GM21526 (cell line): ENCODE data around the gene HTR1B.

Source experiments
- ATAC-seq: cut with Tn5 transposase; IDR thresholded peaks from one replicate; pipeline ENCODE4 v1.9.1; 2021; ENCODE audit warnings: moderate library complexity; ENCODE audit not compliant: unreplicated experiment, low FRiP score

HTR1B gene, protein sequence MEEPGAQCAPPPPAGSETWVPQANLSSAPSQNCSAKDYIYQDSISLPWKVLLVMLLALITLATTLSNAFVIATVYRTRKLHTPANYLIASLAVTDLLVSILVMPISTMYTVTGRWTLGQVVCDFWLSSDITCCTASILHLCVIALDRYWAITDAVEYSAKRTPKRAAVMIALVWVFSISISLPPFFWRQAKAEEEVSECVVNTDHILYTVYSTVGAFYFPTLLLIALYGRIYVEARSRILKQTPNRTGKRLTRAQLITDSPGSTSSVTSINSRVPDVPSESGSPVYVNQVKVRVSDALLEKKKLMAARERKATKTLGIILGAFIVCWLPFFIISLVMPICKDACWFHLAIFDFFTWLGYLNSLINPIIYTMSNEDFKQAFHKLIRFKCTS

DNA sequence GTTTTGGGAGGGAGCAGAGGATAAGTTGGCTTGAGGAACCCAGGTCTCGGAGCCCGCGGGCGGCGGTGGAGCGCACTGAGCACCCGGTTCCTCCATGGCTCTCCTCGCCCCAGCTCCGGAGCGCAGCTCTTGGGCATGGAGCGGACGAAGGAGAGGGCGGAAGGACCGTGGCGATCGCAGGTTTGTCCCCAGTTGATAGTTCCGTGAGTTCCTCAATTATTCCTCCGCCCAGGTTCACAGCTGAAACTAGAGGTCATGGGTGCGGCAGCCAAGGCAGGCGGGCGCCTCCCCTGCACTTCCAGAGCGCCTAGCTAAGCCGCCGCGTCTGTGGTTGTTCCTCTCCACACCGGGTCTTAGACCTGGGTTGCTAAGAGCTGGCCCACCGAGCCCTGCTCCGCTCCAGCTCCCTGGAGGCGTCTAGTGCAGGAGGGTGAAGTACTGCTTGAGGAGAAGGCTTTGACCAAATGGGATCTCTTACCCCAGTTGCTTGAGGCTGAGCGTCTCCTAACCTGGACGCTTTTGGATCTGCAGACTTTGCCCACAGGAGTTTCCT is at the start of gene HTR1B:
HTR1B (minus strand) TSS at position 184 of the 553 bp plus-strand sequence; CDS start at position 96, 88 bp downstream.
- ATAC-seq: no peak

DNA sequence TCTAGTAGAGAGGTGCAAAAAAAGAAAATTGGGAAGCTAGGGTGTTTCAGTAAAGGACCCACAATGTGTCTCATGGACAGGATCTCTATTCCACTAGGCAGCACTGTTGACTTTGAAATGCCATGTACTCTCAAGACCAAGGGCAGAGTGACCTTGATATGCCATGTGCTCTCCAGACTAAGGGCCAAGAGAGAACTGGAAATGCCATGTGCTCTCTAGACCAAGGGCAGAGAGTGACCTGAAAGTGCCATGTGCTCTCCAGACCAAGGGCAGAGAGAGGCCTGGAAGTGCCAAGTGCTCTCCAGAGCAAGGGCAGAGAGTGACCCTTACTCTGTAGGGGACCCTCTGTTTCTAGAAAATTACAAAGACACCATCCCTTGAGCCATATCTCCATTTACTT is 49.3 kb upstream of the HTR1B start:
- ATAC-seq: no peak

DNA sequence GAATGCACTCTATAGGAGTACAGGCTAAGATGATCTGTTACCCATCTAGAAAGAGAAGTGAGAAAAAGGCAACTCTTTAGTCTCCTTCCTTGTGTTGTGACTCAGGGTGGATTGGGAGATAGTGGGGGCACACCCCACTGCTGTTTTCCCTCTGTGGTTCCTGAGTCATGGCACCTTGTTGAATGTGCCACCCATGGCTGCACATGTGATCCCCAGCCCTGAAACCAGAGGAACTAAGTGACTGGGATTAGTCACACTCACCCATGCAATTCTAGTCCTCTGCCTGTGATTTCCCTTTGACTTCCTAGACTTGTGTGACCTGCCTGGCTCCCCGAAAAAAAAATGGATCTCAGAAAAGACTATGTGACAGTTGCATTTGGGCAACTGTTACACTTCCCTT is 48.6 kb upstream of the HTR1B start:
- no peak for ATAC-seq

DNA sequence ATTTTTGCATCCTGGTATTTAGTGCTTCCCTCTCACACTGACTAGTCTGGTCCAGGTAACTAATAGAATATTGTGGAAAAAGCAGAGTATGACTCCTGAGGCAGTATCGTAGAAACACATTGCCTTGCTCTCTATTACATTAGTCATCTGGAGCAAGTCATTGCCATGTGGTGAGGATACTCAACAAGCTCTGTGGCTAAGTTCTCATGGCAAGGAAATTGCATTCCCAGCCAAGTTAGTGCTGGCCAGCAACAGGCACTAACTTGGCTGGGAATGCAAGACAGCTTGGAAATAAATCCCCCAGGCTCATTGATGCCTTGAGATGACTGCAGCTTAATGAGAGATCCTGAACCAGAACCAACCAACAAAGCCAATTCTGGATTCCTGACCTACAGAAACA is 39.7 kb upstream of the HTR1B start:
- ATAC-seq: no peak

DNA sequence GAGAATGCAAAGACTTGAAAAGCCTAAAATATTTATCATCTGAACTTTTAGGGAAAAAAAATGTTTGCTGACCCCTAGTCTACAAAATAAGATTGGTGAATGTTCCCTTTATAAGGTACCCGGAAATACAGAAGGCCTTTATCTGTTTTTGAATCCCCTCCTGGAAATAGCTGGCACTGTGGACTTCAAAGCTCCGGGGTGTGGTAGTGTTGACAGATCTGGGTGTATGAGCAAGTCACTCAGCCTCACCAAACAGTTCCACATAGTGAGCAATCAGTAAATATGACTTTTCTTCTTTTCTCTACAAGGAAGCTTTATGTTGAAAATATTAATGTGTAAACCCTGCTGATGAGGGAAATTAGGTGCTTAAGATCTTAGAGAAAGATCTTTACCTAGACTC is 29.2 kb upstream of the HTR1B start:
- ATAC-seq: no peak

DNA sequence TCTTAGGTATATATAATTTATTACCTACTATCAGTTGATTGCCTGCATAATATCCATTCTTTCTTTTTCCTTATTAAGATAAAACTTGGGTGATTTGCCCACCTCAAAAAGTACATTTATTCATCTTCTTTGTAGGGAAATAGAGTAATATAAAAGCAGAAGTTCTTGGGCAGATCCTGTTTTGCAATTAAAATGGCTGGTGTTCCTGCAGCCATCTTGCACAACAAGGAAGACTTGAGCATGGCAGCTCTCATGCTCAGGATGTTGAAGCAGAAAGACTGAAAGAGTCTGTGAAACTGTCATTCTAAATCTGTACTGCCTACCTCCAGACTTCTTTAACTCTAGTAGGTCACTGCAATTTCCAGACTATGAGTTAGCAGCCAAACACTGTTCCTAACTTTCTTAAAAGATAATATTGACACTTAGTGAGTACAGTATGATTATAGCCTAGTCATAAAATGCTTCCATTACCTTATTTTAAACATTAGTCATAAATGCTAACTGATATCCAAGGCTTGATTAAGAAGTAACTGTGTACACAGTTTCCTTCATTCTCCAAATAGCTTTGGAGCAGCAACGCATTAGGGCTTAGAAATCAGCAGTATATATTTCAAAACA is 24.6 kb upstream of the HTR1B start:
- no peak for ATAC-seq

DNA sequence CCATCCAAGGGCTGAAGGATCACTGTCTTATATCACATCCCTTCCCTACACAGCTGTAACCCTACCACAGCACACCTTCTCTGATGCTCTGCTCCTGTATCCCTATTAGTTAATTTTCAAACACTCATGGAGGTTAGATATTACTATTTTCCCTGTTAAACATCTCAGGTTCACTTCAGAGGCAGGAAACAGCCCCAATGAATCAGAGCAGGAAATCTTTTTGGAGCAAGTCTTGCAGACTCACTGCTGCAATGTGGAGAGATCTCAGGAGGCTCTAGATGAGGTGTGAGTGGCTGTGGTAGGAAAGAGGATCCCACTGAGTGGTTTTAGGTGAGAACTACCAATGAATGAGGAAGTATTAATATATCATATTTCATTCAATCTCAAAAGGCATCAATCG is 19.7 kb upstream of the HTR1B start:
- ATAC-seq: no peak

DNA sequence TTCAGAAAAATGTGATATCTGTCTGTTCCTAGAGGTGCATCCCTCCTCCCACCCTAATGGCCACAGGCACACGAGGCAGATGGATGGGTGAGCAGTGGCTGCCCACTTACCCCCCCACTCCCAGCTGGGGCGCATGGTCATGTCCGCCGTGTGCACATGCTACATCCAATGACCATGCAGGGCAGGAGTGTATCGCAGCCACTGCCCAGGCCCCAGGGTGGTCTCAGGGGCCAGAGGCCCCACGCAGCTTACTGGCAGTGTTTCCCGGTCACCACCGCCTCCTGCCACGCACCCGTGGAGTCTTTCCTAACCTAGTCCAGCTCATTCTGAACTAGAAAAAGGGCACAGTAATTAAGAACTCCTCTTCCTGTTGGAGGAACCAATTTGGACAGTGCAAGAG is 11.7 kb upstream of the HTR1B start:
- no peak for ATAC-seq

DNA sequence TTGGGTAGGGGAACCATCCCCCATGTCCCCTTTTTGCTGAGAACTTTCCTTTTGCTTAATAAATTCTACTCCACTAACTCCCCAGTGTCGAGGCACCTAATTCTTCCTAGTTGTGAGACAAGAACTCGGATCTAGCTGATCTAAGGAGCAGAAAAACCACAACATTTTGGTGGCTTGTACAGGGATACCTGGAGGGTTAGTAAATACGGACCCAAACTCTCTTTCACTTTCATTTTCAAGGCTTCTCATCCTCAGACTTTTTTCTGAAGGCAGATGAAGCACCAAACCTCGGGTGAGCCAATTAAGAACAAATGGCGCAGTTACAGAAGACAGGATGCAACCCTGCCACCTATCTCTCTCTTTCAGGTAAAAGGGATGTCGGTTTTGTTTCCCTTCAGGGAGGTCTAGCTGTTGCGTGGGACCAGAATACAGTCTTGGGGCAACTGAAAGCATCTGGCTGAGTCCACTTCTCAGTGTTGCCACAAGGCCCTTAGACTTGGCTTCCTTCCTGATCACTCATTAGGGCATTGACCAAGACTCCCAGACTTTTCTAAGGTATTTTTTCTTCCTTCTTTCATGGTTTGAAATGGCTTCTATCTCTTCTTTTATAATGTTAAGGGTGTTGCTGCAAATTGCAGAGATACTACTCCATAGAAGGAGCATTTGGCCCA is 11.1 kb upstream of the HTR1B start:
- no peak for ATAC-seq

DNA sequence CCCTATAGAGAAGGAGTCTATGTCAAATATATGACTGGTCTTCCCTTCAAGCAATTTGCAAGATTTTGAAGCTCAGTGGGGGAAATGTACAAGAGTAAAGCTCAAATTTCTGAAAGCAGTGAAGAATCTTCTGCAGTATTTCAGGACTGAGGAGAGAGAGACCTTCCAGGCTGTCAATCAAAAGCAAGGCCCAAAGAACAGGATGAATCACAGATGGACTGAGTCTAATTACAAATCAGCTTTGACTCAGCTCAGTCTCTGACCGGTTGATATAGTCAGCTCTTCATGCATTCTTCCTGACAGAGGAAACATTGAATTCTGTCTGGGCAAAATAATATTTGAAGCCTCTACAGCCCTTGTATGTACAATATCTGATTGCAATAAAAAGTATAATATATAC is 7.7 kb upstream of the HTR1B start:
- no peak for ATAC-seq

DNA sequence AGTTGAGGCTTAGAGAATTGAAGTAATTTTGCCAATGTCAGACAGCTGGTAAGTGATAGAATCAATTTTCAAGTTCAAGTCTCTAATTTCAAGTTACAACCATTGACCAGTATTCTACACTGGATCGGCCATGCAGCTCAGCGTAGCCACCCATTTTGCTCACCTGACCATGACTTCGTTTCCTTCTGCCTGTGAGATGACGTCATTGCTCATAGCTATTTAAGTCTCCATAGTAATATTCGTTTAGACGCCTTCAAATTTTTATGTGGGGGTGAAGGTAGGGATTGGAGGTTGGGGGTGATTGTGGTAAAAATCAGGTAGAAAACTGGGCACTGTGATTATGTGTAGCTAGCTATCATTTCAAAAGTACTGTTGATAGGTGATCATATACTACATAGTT is 5.6 kb upstream of the HTR1B start:
- no peak for ATAC-seq

DNA sequence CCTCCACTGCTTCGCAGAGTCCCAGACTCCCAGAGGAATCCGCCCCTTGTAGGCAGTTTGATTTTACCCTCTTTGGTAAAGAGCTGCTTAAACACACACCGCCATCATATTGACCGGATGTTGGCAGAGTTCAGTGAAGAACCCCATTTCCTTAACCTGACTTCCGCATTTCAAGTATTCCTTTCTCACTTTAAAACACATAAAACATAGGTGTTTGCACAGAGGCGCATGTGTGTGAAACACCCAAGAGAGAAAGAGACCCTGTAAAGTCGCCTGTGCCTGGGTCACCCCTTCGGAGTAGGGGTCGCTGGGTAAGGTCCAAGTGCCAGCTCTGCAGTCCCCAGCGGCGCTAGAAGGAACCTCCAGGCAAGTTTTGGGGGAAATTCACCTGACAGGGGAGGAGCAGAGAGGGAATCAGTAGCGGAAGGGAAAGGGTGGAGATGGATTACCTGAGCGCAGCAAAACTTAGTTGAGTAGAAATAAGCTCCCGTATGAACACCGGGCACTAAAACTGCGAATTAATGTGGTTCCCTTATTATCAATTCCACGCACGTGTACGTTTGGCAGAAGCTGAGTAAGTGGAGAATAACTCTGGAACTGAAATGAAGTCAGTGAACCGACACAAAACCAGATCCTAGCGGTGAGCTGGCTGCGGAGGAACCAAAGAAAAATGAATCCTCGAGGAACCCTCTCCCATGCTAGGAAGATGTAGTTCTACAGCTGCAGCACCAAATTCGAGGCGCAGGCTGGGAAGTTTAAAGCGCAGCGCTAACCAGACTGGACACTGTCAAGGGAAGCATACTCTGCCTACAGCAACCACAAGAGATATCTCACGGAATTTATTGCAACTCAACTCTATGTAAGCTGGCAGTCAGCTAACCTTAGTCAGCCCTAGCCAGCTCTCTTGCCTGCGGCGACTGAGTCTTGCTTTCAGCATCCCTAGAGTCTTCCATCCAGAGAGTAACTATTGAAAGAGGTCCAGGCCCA is 3.5 kb upstream of the HTR1B start:
- peak; percentile 75 for ATAC-seq

DNA sequence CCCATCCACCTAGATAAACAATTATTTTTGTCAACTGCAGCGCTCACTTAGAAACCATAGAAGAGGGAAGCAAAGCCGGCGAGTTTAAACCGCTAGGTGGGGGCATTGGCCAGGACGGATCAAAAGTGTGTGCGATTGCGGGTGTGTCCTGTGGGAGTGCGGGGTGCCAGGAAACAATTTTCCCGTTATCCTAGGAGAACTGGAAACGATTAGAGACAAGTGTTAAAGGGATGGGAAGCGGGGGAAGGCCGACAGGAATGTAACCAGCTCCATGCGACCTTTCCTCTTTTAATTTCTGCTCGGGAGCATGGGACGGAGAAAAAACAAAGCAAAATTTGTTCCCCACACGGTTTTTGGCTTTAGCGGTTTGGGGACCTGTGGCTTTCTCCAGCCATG is 2.8 kb upstream of the HTR1B start:
- ATAC-seq: peak; percentile 87

DNA sequence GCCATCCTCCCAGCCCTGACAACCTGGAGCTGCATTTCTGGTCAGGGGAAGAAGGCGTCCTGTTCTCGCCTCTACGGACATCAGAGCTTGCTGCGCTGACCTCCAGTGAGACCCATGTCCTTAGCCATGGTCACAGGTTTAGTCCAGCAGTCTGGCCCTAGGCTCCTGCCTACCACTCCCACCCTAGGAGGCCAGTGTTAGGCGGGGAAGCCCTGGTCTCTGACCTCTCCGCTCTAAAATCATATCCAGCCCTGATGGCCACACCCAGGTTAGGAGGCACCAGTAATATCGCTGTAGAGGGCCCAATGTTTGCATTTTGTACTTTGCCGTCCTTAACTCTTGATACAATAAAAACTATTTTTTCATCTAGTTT is 1.2 kb upstream of the HTR1B start:
- no peak for ATAC-seq

DNA sequence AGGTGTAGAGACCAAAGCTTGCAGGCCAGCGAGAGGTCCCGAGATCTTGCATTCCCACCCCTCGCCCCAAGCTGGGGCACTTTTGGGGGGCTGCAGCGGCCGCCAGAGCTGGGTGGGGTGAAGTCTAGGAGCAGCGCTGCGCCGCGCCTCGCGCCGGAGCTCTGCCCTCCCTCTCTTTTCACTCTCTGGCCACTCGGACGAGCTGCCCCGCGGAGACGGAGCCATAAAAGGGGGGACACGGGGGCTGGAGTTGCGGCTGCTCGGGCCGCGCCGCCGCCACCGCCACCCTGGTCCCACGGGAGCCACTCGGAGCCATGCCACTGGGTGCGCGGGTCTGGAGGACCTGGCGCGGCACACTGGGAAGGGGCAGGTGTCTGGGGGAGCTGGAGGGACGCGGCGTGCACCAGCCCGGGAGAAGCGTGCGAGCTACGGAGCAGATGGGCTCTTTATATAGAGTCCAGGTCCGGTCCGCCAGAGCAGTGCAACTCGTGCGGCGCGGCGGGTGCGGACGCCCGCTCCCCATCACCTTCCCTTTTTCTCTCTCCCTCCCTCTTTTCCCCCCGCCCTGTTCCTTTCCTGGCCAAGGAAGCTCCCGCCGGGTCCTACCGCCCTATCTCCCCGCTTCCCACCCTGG is 687 bp upstream of the HTR1B start:
- ATAC-seq: no peak

DNA sequence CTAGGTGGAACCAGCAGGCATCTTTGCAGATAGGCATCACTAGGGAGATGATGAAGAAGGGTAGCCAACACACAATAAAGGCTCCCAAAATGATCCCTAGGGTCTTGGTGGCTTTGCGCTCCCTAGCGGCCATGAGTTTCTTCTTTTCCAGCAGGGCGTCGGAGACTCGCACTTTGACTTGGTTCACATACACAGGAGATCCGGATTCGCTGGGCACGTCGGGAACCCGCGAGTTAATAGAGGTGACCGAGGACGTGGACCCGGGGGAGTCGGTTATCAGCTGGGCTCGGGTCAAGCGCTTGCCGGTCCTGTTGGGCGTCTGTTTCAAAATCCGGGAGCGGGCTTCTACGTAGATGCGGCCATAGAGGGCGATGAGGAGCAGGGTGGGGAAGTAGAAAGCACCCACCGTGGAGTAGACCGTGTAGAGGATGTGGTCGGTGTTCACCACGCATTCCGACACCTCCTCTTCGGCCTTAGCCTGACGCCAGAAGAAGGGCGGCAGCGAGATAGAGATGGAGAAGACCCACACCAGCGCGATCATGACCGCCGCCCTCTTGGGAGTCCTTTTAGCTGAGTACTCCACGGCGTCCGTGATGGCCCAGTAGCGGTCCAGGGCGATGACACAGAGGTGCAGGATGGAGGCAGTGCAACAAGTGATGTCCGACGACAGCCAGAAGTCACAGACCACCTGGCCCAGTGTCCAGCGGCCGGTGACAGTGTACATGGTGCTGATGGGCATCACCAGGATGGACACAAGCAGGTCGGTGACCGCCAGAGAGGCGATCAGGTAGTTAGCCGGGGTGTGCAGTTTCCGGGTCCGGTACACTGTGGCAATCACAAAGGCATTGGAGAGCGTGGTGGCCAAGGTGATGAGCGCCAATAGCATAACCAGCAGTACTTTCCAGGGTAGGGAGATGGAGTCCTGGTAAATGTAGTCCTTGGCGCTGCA is 658 bp downstream of the HTR1B start:
- no peak for ATAC-seq

DNA sequence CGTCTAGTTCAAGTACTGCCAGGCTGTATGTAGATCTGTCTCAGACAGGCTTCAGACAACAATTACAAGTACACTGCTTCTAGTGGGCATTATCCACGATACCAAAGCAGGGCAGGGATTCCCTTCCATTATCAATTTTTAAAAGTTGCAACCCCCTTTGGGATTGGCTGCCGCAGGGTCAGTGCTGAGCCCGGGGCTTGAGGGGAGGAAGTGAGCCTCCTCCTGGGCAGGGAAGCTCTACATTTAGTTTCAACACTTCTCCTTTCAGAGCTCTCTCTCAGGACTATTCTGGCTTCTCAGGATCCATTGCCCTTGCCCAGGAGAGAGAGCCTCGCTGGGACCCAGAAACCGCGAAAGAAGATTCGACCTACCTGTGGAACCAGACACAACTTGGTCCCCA is 1.5 kb downstream of the HTR1B start:
- no peak for ATAC-seq

DNA sequence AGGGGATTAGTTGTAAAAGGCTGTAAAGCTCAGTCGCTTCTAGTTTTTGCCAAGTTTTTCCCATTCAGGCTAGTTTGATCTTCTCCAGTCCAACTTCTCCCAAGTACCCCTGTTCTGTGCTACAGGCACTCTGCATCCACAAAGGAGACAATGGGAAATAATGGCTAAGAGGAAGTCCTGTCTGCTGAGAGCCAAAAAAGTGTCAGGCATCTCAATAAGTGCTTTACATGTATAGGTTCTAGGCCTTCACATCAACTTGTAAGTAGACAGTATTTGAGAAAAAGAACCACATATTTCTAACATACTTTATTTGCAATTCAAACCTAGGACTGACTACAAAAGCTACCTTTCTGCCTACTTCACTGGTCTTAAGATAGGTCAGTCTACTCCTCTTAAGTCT is 4.9 kb downstream of the HTR1B start:
- no peak for ATAC-seq
